HepG2 (cell line): Measurements from ENCODE around the gene BPIFA1. TPM values are rescaled to one million over a fixed set of nuclear protein-coding genes. Genes with fewer than 3 reads are reported as not detected.
A peak's percentile ranks its signal among the peaks of the same experiment; 100 is the strongest.

Experiments used
- ATAC-seq: fragments of 200-7000 bp; cut with Tn5 transposase; 3 replicates; pipeline ENCODE4 v1.9.1; 2020; ENCODE audit warnings: mild to moderate bottlenecking, moderate library complexity
- BruUV-seq: library from RNA; stranded (reverse); fragments of 400-500 nt; replicated peaks from 2 replicates; lab custom pipeline; 2021; lab: Mats Ljungman, UMichigan
- CTCF ChIA-PET: fragments of 300-600 bp; formaldehyde crosslinking; extraction: SDS; loops from one replicate; lab custom pipeline; 2021; ENCODE audit warnings: low total read pairs, inconsistent platforms, low intra/inter-chr PET ratio; lab: Yijun Ruan, JAX
- POLR2A ChIA-PET: fragments of 350-600 bp; sonication (Branson Sonifier 250); formaldehyde crosslinking; loops from one replicate; lab custom pipeline; 2020; ENCODE audit warnings: antibody characterized with exemption, inconsistent platforms; lab: Yijun Ruan, JAX
- DNase-seq: peaks from one replicate; pipeline ENCODE4 v3.0.0-alpha.2; 2015; ENCODE audit warnings: low spot score
- FAIRE-seq: peaks from 3 replicates; lab custom pipeline; 2011; peaks lifted over from hg19 to GRCh38; lab: Jason Lieb, UNC
- H2AFZ ChIP-seq: one replicate; pipeline ENCODE4 v1.6.1; 2011; ENCODE audit warnings: low read length, inconsistent platforms
- H3K27ac ChIP-seq: fragments of 300-600 bp; 3 replicates; pipeline ENCODE4 v1.8.0; 2011; ENCODE audit warnings: mixed run types, mild to moderate bottlenecking, mixed read lengths, low read length, inconsistent platforms; ENCODE audit not compliant: insufficient read depth; ENCODE audit errors: extremely low read length
- H3K27me3 ChIP-seq, 2 experiments: fragments of 200-600 bp in 1 of 2; 2 replicates in 1 of 2; 3 replicates in 1 of 2; pipeline versions ENCODE4 v1.6.0 to v1.8.0; 2011; ENCODE audit warnings: low read length in 2 of 2, mild to moderate bottlenecking in 2 of 2, moderate library complexity in 2 of 2, inconsistent platforms in 1 of 2; ENCODE audit not compliant: insufficient read depth in 2 of 2, control insufficient read depth in 1 of 2
- H3K36me3 ChIP-seq, 2 experiments: fragments of 200-600 bp in 1 of 2; replicated peaks in 1 of 2; 2 replicates in 1 of 2; 3 replicates in 1 of 2; pipeline versions ENCODE4 v1.5.1 to v1.8.0; 2011; ENCODE audit warnings: low read length in 2 of 2, inconsistent platforms in 1 of 2; ENCODE audit not compliant: insufficient read depth in 2 of 2, control insufficient read depth in 1 of 2
- H3K4me1 ChIP-seq: 2 replicates; pipeline ENCODE4 v1.5.1; 2012; ENCODE audit warnings: low read length, inconsistent platforms; ENCODE audit not compliant: insufficient read depth
- H3K4me2 ChIP-seq: 2 replicates; pipeline ENCODE4 v1.6.0; 2011; ENCODE audit warnings: low read depth, low read length, inconsistent platforms
- H3K4me3 ChIP-seq, 3 experiments: fragments of 200-600 bp in 1 of 3; sonication (generic), shearing (Covaris generic) in 1 of 3; replicated peaks in 1 of 3; 2 replicates each; pipeline ENCODE4 v1.5.1; 2011 to 2016; ENCODE audit warnings: low read length in 3 of 3, inconsistent platforms in 2 of 3, low read depth in 2 of 3, mild to moderate bottlenecking in 2 of 3, control low read depth in 1 of 3, mixed read lengths in 1 of 3; ENCODE audit not compliant: insufficient read depth in 1 of 3
- H3K79me2 ChIP-seq: one replicate; pipeline ENCODE4 v1.6.1; 2011; ENCODE audit warnings: low read length, inconsistent platforms; ENCODE audit not compliant: insufficient read depth
- H3K9ac ChIP-seq: 2 replicates; pipeline ENCODE4 v1.6.0; 2011; ENCODE audit warnings: mild to moderate bottlenecking, low read depth, low read length, inconsistent platforms; ENCODE audit not compliant: insufficient read depth
- H3K9me3 ChIP-seq: 2 replicates; pipeline ENCODE4 v1.5.1; 2012; ENCODE audit warnings: mild to moderate bottlenecking, low read length
- H4K20me1 ChIP-seq: 2 replicates; pipeline ENCODE4 v1.6.0; 2011; ENCODE audit warnings: inconsistent platforms, mild to moderate bottlenecking, low read length, moderate library complexity; ENCODE audit not compliant: insufficient read depth
- CREB3 ChIP-seq: sonication (generic); formaldehyde crosslinking; IDR thresholded peaks from 2 replicates; pipeline ENCODE4 v1.5.0; 2020; ENCODE audit warnings: missing genetic modification reagents
- GTF3A ChIP-seq: sonication (generic); formaldehyde crosslinking; conservative IDR thresholded peaks from 2 replicates; pipeline ENCODE4 v1.4.0; 2020; ENCODE audit warnings: mild to moderate bottlenecking, missing genetic modification reagents
- PAWR ChIP-seq: sonication (generic); formaldehyde crosslinking; IDR thresholded peaks from 2 replicates; pipeline ENCODE4 v1.4.0; 2020; ENCODE audit warnings: missing genetic modification reagents, mild to moderate bottlenecking, borderline replicate concordance
- RAD21 ChIP-seq: fragments of 450-650 bp; formaldehyde crosslinking; IDR thresholded peaks from 2 replicates; pipeline ENCODE4 v1.5.0; 2020; ENCODE audit warnings: mild to moderate bottlenecking
- SMC3 ChIP-seq: IDR thresholded peaks from 2 replicates; pipeline ENCODE4 v1.6.1; 2011; ENCODE audit warnings: low read length, improper control_type of control experiment
- THAP11 ChIP-seq: IDR thresholded peaks from 2 replicates; pipeline ENCODE4 v1.6.1; 2016; ENCODE audit warnings: missing biosample characterization, missing genetic modification reagents
- XRCC5 ChIP-seq: fragments of 200-400 bp; formaldehyde crosslinking; optimal IDR thresholded peaks from 2 replicates; pipeline ENCODE3; 2017; ENCODE audit warnings: mild to moderate bottlenecking, low read length
- ZBTB42 ChIP-seq: sonication (generic); formaldehyde crosslinking; IDR thresholded peaks from 2 replicates; pipeline ENCODE4 v1.5.0; 2020; ENCODE audit warnings: mild to moderate bottlenecking, missing genetic modification reagents
- ZNF20 ChIP-seq: sonication (generic); formaldehyde crosslinking; IDR thresholded peaks from 2 replicates; pipeline ENCODE4 v1.4.0; 2020; ENCODE audit warnings: mild to moderate bottlenecking, moderate library complexity, missing genetic modification reagents
- ZNF382 ChIP-seq: sonication (generic); formaldehyde crosslinking; IDR thresholded peaks from 2 replicates; pipeline ENCODE4 v1.5.0; 2020; ENCODE audit warnings: missing genetic modification reagents, mild to moderate bottlenecking, borderline replicate concordance
- ZNF44 ChIP-seq: sonication (generic); formaldehyde crosslinking; IDR thresholded peaks from 2 replicates; pipeline ENCODE4 v1.5.1; 2020; ENCODE audit warnings: mild to moderate bottlenecking, missing genetic modification reagents
- ZNF549 ChIP-seq: sonication (generic); formaldehyde crosslinking; IDR thresholded peaks from 2 replicates; pipeline ENCODE4 v1.5.0; 2020; ENCODE audit warnings: missing genetic modification reagents
- WGBS: methylation state at CpG from one replicate; pipeline ENCODE4 v1.1.6; 2017; ENCODE audit warnings: low lambda C conversion rate; 5-methylcytosine and 5-hydroxymethylcytosine counted together
- in situ Hi-C: cut with HindIII; loops from 2 replicates; pipeline ENCODE4 v1.10.0; 2017; ENCODE audit warnings: low pct_unique_long_range_greater_than_20kb; ENCODE audit not compliant: extremely low pct_ligation_motif_present
- intact Hi-C: fragments of 100-400 bp; cut with micrococcal nuclease; formaldehyde crosslinking; loops from one replicate; pipeline ENCODE4 v1.10.0; 2022; ENCODE audit not compliant: unreplicated experiment
- polyA plus RNA-seq, 8 experiments: library from polyadenylated mRNA; depleted of rRNA in 3 of 8; stranded (reverse) in 7 of 8; unstranded in 1 of 8; fragments of >200 nt; fragmentation: Illumina TruSeq in 4 of 8; extraction: Trizol in 4 of 8; gene quantifications; 2 replicates each; pipeline versions ENCODE4 v1.2.1 to v1.2.3, GENCODE V29; 2011 to 2016; ENCODE audit warnings: low read depth in 4 of 8, missing spikeins in 1 of 8, mixed read lengths in 1 of 8; ENCODE audit not compliant: insufficient read depth in 1 of 8
- total RNA-seq, 5 experiments: library from RNA; depleted of rRNA; stranded (reverse); fragments of >200 nt; fragmentation: Illumina TruSeq; extraction: Trizol; gene quantifications; 2 replicates each; pipeline ENCODE4 v1.2.3, GENCODE V29; 2016; ENCODE audit warnings: low read depth in 1 of 5
- TF ChIP-seq, protein P1 (sequence below): sonication (generic); formaldehyde crosslinking; IDR thresholded peaks from 2 replicates; pipeline ENCODE4 v1.5.0; 2020; ENCODE audit warnings: mild to moderate bottlenecking, missing genetic modification reagents, moderate library complexity
- TF ChIP-seq, protein P2 (sequence below): sonication (generic); formaldehyde crosslinking; IDR thresholded peaks from 2 replicates; pipeline ENCODE4 v1.4.0; 2020; ENCODE audit warnings: missing genetic modification reagents, mild to moderate bottlenecking, borderline replicate concordance

BPIFA1 gene
- total and polyA plus RNA-seq, 2 of the 13 experiments (the other 11 are each of a cell fraction or from before 2014, with no cell fraction given): not detected

DNA sequence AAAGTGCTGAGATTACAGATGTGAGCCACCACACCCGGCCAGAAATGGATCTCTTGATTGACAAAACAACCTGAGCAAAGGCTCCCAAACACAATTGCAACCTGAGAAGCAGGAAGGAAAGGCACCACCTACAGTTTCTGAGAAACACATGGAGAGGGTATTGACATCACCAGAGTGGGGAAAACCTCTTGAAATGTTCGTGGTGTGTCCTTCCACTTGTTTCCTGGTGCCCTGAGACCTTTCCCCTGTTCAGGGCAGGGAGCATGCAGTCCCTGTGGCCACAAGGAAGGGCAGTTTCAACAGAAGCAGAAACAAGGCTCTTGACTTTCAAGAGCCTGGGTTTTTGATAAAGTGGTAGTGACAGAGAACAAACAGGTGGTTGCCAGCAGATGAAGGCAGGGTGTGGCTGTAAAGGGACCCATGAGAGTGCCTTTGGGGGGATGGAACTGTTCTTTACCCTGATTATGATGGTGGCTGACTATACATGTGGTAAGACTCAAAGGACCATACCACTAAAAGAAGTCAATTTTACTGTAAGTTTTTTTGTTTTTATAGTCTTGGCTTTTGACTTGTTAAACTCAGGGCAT, 3.2 kb upstream of the BPIFA1 start:
- CTCF ChIA-PET: interaction anchor here (0.7 kb wide), 1 partner anchor 67 kb away, joined by 3 read pairs; no protein-coding TSS in a partner anchor
- ATAC-seq: no peak
- BruUV-seq: no TSS peak

DNA sequence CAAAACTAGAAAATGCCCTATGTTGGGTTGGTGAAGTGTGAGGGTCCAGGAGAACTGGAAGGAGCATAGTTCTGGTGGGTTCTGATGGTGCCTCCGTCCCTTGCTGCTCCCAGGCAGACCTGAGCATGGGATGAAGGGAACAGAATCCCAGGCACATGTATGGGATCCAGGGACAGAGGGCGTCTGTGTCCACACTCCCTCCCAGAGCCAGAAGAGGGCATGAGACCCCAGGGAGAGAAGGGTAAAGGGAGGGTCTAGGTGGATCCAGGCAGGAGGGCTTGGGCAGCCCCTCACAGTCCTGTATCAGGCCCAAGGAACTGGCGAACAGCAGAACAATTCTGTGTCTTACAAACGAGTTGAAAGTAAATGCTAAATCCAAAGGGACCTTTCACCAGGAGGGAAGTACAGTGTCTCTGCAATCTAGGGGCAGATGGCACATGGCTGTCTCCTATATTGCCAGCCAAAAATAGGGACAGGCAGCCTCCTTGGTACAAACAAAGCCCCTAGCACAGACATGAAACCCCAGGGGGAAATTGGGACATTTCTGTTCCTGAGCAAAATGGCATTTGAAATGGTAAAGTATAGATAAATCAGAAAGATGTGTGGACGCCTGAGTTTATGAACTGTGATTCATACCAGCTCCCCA, 2.5 kb upstream of the BPIFA1 start:
- Histone ChIP-seq H3K4me3 (no peak overlapping the region), H3K4me2 (no peak overlapping the region), H3K9me3 (no peaks in the 10 kb centered on the region), H3K27me3 (peaks cover 2 to 30% of the 10 kb centered on the region in 2 experiments; a peak in 4 of 5 replicates), H3K36me3 (no peaks in the 10 kb centered on the region), H3K27ac (no peak overlapping the region), H3K4me1 (no peaks in the 10 kb centered on the region; the same call in 1 of the 2 replicates), H3K79me2 (no peaks in the 10 kb centered on the region), H2AFZ (no peak overlapping the region), H3K9ac (no peak overlapping the region), H4K20me1 (no peaks in the 10 kb centered on the region)
- intact Hi-C loops: no loop called here
- CTCF ChIA-PET: interaction anchor here (0.7 kb wide), 1 partner anchor 66 kb away, joined by 3 read pairs; no protein-coding TSS in a partner anchor
- no TSS peak for BruUV-seq
- FAIRE-seq: peak; percentile 63
- in situ Hi-C loops: no loop called here
- peak; percentile 91 for ATAC-seq
- WGBS: 3% methylated on average over 5 of the region's 5 CpGs
- DNase-seq: peak; percentile 21
- POLR2A ChIA-PET: no interaction called here
- no peak for TF ChIP-seq CREB3
- TF ChIP-seq ZNF20: no peak
- TF ChIP-seq ZBTB42 (CRISPR knock-in tag): no peak
- no peak for TF ChIP-seq ZNF549 (CRISPR knock-in tag)
- TF ChIP-seq RAD21 (CRISPR knock-in tag): peak; percentile 63; the same call in 1 of the 2 replicates
- TF ChIP-seq XRCC5: peak; percentile 49
- TF ChIP-seq, protein P1, sequence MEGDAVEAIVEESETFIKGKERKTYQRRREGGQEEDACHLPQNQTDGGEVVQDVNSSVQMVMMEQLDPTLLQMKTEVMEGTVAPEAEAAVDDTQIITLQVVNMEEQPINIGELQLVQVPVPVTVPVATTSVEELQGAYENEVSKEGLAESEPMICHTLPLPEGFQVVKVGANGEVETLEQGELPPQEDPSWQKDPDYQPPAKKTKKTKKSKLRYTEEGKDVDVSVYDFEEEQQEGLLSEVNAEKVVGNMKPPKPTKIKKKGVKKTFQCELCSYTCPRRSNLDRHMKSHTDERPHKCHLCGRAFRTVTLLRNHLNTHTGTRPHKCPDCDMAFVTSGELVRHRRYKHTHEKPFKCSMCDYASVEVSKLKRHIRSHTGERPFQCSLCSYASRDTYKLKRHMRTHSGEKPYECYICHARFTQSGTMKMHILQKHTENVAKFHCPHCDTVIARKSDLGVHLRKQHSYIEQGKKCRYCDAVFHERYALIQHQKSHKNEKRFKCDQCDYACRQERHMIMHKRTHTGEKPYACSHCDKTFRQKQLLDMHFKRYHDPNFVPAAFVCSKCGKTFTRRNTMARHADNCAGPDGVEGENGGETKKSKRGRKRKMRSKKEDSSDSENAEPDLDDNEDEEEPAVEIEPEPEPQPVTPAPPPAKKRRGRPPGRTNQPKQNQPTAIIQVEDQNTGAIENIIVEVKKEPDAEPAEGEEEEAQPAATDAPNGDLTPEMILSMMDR (CRISPR knock-in tag): peak; percentile 81
- TF ChIP-seq, protein P2, sequence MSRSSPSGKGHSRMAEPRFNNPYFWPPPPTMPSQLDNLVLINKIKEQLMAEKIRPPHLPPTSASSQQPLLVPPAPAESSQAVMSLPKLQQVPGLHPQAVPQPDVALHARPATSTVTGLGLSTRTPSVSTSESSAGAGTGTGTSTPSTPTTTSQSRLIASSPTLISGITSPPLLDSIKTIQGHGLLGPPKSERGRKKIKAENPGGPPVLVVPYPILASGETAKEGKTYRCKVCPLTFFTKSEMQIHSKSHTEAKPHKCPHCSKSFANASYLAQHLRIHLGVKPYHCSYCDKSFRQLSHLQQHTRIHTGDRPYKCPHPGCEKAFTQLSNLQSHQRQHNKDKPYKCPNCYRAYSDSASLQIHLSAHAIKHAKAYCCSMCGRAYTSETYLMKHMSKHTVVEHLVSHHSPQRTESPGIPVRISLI (CRISPR knock-in tag): no peak
- TF ChIP-seq GTF3A: no peak
- TF ChIP-seq PAWR: no peak
- TF ChIP-seq ZNF382: no peak
- TF ChIP-seq ZNF44 (CRISPR knock-in tag): no peak
- TF ChIP-seq SMC3: peak; percentile 23; the same call in 1 of the 2 replicates

More for the DNA sequence above, 3.2 kb upstream of the BPIFA1 start:
- Histone ChIP-seq H3K4me2 (no peak overlapping the region), H3K4me1 (no peaks in the 10 kb centered on the region; the same call in 1 of the 2 replicates), H3K4me3 (no peak overlapping the region), H4K20me1 (no peaks in the 10 kb centered on the region), H2AFZ (no peak overlapping the region), H3K9me3 (no peaks in the 10 kb centered on the region), H3K27me3 (peaks cover 3 to 30% of the 10 kb centered on the region in 2 experiments; a peak in 4 of 5 replicates), H3K36me3 (no peaks in the 10 kb centered on the region), H3K79me2 (no peaks in the 10 kb centered on the region), H3K27ac (no peak overlapping the region), H3K9ac (no peak overlapping the region)
- in situ Hi-C loops: no loop called here
- TF ChIP-seq THAP11 (CRISPR knock-in tag): no peak
- FAIRE-seq: no peak
- POLR2A ChIA-PET: no interaction called here
- no peak for DNase-seq
- 3% methylated on average over 2 of the region's 2 CpGs for WGBS
- intact Hi-C loops: no loop called here
